ENCODE results near the gene RNLS. TPM values are rescaled to one million over a fixed set of nuclear protein-coding genes. Genes with fewer than 3 reads are reported as not detected.

The RNLS gene
- total and polyA plus RNA-seq, 2 of the 4 experiments (the other 2 are of a cell fraction), result 4.5 to 7.0 TPM

DNA sequence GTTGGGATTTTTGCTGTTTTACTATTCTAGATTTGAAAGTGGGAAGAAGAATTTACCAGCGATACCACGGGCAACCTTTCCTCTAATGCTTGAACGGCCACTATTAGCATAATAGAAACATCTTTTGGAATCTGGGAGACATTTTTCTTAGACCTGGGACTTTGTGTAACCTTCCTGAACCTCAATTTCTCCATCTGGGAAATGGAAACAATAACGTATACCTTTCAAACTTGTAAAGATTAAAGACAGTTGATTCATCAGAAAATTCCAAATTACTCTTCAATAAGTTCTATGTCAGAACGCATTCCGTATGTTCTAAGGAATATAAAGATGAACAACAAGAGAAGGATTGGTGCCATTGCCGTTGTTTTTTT lies 453 bp upstream of the RNLS start:
- H4K20me1 ChIP-seq (ENCODE audit: insufficient read depth, low read length), result no peaks in the 10 kb centered on the region
- 0 out of 2 replicates have a peak, but pooled peaks cover 2% of the 10 kb centered on the region for H3K9me1 ChIP-seq (ENCODE audit: insufficient read depth, low read length)
- TF ChIP-seq RAD21 (IDR thresholded peaks at IDR 0.05; ENCODE audit: low read length) (no peak), MAZ (IDR thresholded peaks at IDR 0.05; ENCODE audit: borderline replicate concordance, low read depth, low read length) (no peak), RCOR1 (IDR thresholded peaks at IDR 0.05; ENCODE audit: insufficient replicate concordance, low read length) (no peak), MAFK (IDR thresholded peaks at IDR 0.05; ENCODE audit: low read depth, low read length) (no peak), SMC3 (IDR thresholded peaks at IDR 0.05; ENCODE audit: low read depth, low read length) (no peak), CTCF (conservative IDR thresholded peaks at IDR 0.05; ENCODE audit: low read depth, low read length) (no peak), BHLHE40 (IDR thresholded peaks at IDR 0.05; ENCODE audit: low read depth, low read length) (no peak), NFE2L2 (IDR thresholded peaks at IDR 0.05; ENCODE audit: low read depth, low read length) (no peak), POLR2A (IDR thresholded peaks at IDR 0.05; ENCODE audit: low read depth, low read length) (no peak), CHD1 (IDR thresholded peaks at IDR 0.05; ENCODE audit: low read depth, low read length) (no peak), FOS (IDR thresholded peaks at IDR 0.05; ENCODE audit: low read depth, low read length) (no peak), RFX5 (IDR thresholded peaks at IDR 0.05; ENCODE audit: low read depth, low read length) (no peak), CEBPB (IDR thresholded peaks at IDR 0.05; ENCODE audit: low read depth, low read length) (no peak), MXI1 (IDR thresholded peaks at IDR 0.05; ENCODE audit: borderline replicate concordance, low read depth, low read length) (no peak)
- TF ChIP-seq, protein P1, sequence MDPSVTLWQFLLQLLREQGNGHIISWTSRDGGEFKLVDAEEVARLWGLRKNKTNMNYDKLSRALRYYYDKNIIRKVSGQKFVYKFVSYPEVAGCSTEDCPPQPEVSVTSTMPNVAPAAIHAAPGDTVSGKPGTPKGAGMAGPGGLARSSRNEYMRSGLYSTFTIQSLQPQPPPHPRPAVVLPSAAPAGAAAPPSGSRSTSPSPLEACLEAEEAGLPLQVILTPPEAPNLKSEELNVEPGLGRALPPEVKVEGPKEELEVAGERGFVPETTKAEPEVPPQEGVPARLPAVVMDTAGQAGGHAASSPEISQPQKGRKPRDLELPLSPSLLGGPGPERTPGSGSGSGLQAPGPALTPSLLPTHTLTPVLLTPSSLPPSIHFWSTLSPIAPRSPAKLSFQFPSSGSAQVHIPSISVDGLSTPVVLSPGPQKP (IDR thresholded peaks at IDR 0.05; ENCODE audit: borderline replicate concordance, low read depth, low read length), result no peak
- TF ChIP-seq, protein P2, sequence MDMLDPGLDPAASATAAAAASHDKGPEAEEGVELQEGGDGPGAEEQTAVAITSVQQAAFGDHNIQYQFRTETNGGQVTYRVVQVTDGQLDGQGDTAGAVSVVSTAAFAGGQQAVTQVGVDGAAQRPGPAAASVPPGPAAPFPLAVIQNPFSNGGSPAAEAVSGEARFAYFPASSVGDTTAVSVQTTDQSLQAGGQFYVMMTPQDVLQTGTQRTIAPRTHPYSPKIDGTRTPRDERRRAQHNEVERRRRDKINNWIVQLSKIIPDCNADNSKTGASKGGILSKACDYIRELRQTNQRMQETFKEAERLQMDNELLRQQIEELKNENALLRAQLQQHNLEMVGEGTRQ (IDR thresholded peaks at IDR 0.05; ENCODE audit: low read depth, low read length), result no peak
- no peak for ATAC-seq (ENCODE audit: low read depth)
- H2AK9ac ChIP-seq (replicated peaks; ENCODE audit: low read depth, low read length, poor library complexity), result no peak overlapping the region
- H3K4me2 ChIP-seq (ENCODE audit: low read depth, low read length), result peak overlapping the region; percentile 72
- no peak overlapping the region for H3K56ac ChIP-seq (ENCODE audit: extremely low read depth, insufficient read depth, low read length)
- no peak overlapping the region for H4K91ac ChIP-seq (ENCODE audit: insufficient read depth, low read depth, low read length)
- peak overlapping the region; percentile 59 for H3K4me3 ChIP-seq (ENCODE audit: insufficient read depth, low read depth, low read length)
- ChIA-PET CTCF (interaction anchor here (0.8 to 1.9 kb wide), 12 partner anchors 11 to 226 kb away, joined by 3 to 13 read pairs (median 4); no protein-coding TSS in a partner anchor), POLR2A (ENCODE audit: unreplicated experiment) (interaction anchor here (1.1 kb wide), 2 partner anchors 9 to 249 kb away, joined by 4 to 6 read pairs; no protein-coding TSS in a partner anchor)
- H3K14ac ChIP-seq (replicated peaks; ENCODE audit: low read depth, low read length), result no peak overlapping the region
- H4K5ac ChIP-seq (ENCODE audit: low read depth, low read length), result no peak overlapping the region; the same call in 1 of the 2 replicates
- H3K4me1 ChIP-seq (ENCODE audit: control insufficient read depth, insufficient read depth, low read length), result no peaks in the 10 kb centered on the region
- no peak overlapping the region for H3K18ac ChIP-seq (ENCODE audit: low read depth, low read length)
- H3K4ac ChIP-seq (ENCODE audit: low read depth, low read length), result no peak overlapping the region
- H2BK5ac ChIP-seq (ENCODE audit: low read depth, low read length, poor library complexity, severe bottlenecking), result no peak overlapping the region
- DNase-seq, result no peak
- WGBS, 2 experiments (ENCODE audit: extremely low coverage in 2 of 2, insufficient read length in 1 of 2), result no CpG with 5 or more reads among the region's 7 CpGs
- H3K27me3 ChIP-seq (ENCODE audit: control insufficient read depth, insufficient read depth, low read length), result no peaks in the 10 kb centered on the region
- no peaks in the 10 kb centered on the region for H3K9me3 ChIP-seq (ENCODE audit: control insufficient read depth, insufficient read depth, low read length)
- no peak overlapping the region for H2BK20ac ChIP-seq (ENCODE audit: low read depth, low read length)
- dilution Hi-C loops (cut with HindIII; ENCODE audit: low sequenced_read_pairs, unreplicated experiment) (no loop called here), intact Hi-C loops (cut with micrococcal nuclease) (loop anchor here (5.0 kb wide), 1 partner anchor 229 kb away; no protein-coding TSS in a partner anchor), in situ Hi-C loops (cut with MboI; ENCODE audit: low sequenced_read_pairs) (no loop called here)
- BruUV-seq (replicated peaks), result no TSS peak
- no peak overlapping the region for H2BK120ac ChIP-seq (ENCODE audit: low read depth, low read length)
- H3K36me3 ChIP-seq (ENCODE audit: control insufficient read depth, insufficient read depth, low read length), result no peaks in the 10 kb centered on the region
- peak overlapping the region; percentile 42; the same call in 1 of the 2 replicates for H3K9ac ChIP-seq (ENCODE audit: low read depth, low read length)
- no peak overlapping the region for H2AK5ac ChIP-seq (ENCODE audit: low read depth, low read length)
- H2AFZ ChIP-seq (replicated peaks; ENCODE audit: low read length, poor library complexity), result peak overlapping the region; percentile 99
- no peaks in the 10 kb centered on the region for H3K79me1 ChIP-seq (ENCODE audit: low read depth in 1 of 2, low read length in 2 of 2)
- H4K8ac ChIP-seq (ENCODE audit: low read depth in 2 of 2, low read length in 2 of 2), result peak overlapping the region; percentile 86 to 97; a peak in 2 of 4 replicates
- H3K27ac ChIP-seq (ENCODE audit: insufficient read depth, low read length), result peak overlapping the region; percentile 36; the same call in 1 of the 2 replicates
- no peak overlapping the region for H3K23ac ChIP-seq (ENCODE audit: low read depth, low read length)
- no peak overlapping the region for H2BK15ac ChIP-seq (ENCODE audit: low read depth, low read length)

Measured in IMR-90 (cell line).